HUES6 (cell line): ENCODE measurements around the gene VMP1.

Source experiments
- H3K27ac ChIP-seq: 2 replicates; pipeline ENCODE4 v1.7.0; 2013; ENCODE audit warnings: low read depth, mild to moderate bottlenecking, low read length, inconsistent platforms
- H3K27me3 ChIP-seq: 2 replicates; pipeline ENCODE4 v1.6.1; 2013; ENCODE audit warnings: low read length; ENCODE audit not compliant: control insufficient read depth, insufficient read depth
- H3K36me3 ChIP-seq: 2 replicates; pipeline ENCODE4 v1.6.1; 2013; ENCODE audit warnings: low read length; ENCODE audit not compliant: control insufficient read depth, insufficient read depth
- H3K4me1 ChIP-seq: 2 replicates; pipeline ENCODE4 v1.6.1; 2013; ENCODE audit warnings: low read length; ENCODE audit not compliant: control insufficient read depth, insufficient read depth
- H3K4me3 ChIP-seq: 2 replicates; pipeline ENCODE4 v1.5.1; 2013; ENCODE audit warnings: low read depth, low read length
- H3K9ac ChIP-seq: one replicate; pipeline ENCODE4 v1.6.1; 2013; ENCODE audit warnings: mild to moderate bottlenecking, low read length
- H3K9me3 ChIP-seq: 2 replicates; pipeline ENCODE4 v1.6.1; 2013; ENCODE audit warnings: low read depth, low read length; ENCODE audit not compliant: control insufficient read depth, insufficient read depth

Gene VMP1

DNA sequence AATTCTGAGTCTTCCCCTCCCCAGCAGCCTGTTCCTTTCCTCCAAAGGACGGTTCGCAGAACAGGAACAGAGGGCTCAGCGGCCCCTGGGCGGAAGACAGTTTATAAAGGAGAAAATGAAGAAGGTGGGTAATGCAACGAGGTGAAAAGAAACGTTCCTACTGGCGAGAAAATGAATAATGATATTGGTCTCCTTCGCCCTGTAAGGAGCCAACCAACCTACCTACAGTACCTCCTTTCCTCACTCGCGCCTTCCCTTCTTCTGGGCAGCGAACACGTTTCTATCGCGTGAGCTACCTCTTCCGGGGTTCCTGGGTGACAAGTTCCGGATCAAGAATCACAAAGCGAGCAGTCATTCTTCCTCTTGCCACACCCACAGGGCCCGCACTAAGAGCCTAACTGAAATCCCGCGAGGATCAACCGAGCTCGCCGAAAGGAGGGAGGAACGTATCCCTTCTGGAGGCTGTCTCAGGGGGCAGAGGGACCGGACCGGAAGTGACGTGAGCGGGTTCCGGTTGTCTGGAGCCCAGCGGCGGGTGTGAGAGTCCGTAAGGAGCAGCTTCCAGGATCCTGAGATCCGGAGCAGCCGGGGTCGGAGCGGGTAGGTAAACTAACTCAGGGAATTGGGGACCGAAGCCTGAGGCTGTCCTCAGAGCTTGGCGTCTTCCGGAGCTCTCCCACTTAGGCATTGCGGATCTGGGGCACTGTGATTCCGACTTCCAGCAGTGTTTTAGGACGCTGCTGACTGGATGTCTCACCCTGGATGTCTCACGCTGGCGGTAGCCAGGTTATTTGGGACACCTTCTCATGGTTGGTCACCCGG is at the start of gene VMP1, which contains the start of gene PTRH2:
VMP1 (plus strand) TSS at position 506 of the 822 bp plus-strand sequence. CDS start 23,793 bp downstream, outside the sequence.
PTRH2 (minus strand) TSS at position 282 of the 822 bp plus-strand sequence. CDS start 9,452 bp downstream, outside the sequence.
- H3K9me3 ChIP-seq, result no peaks in the 10 kb centered on the region
- H3K9ac ChIP-seq, result peak within 1 kb of the TSS; percentile 95
- peaks cover 10% of the 10 kb centered on the region; the same call in 1 of the 2 replicates for H3K4me1 ChIP-seq
- peak within 1 kb of the TSS; percentile 88 for H3K27ac ChIP-seq
- peaks cover 9% of the 10 kb centered on the region for H3K36me3 ChIP-seq
- H3K27me3 ChIP-seq, result no peaks in the 10 kb centered on the region
- H3K4me3 ChIP-seq, result peak within 1 kb of the TSS; percentile 91

DNA sequence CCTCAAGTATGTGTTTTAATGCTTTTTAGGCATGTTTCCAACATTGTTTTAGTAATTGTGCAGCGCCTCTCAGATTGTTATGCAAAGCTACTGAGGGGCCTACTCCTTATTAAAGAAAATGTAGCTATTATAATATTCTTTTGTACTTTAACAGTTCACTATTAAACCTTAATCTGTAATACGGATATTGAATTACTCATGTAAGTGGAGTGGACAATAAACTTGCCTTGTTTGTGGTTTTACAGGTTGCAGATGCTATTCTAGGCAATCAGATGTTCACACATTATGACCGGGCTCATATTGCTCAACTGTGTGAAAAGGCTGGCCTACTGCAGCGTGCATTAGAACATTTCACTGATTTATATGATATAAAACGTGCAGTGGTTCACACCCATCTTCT is 41.2 kb upstream of the VMP1 start:
- Histone ChIP-seq H3K4me3 (no peak overlapping the region), H3K4me1 (no peaks in the 10 kb centered on the region), H3K36me3 (peaks cover 97% of the 10 kb centered on the region), H3K9ac (no peak overlapping the region), H3K27me3 (no peaks in the 10 kb centered on the region), H3K9me3 (no peaks in the 10 kb centered on the region), H3K27ac (no peak overlapping the region)

DNA sequence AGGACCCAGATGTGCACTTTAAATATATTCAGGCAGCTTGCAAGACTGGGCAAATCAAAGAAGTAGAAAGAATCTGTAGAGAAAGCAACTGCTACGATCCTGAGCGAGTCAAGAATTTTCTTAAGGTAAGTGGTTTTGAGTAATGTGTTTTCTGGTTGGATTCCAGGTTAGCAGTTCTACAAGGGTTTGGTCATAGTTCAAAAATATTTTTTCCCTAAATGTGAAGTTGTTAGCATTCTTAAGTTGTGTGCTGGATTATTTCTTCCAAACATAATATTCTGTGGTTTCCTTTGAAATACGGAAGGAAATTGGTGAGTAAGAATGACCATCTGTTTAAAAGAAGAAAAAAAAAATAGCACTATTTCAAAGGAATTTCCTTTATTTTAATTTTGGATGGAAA is 38.6 kb upstream of the VMP1 start:
- no peak overlapping the region for H3K27ac ChIP-seq
- H3K36me3 ChIP-seq, result peaks cover 95% of the 10 kb centered on the region
- no peaks in the 10 kb centered on the region for H3K27me3 ChIP-seq
- H3K9ac ChIP-seq, result no peak overlapping the region
- H3K9me3 ChIP-seq, result no peaks in the 10 kb centered on the region
- H3K4me3 ChIP-seq, result no peak overlapping the region
- no peaks in the 10 kb centered on the region for H3K4me1 ChIP-seq

DNA sequence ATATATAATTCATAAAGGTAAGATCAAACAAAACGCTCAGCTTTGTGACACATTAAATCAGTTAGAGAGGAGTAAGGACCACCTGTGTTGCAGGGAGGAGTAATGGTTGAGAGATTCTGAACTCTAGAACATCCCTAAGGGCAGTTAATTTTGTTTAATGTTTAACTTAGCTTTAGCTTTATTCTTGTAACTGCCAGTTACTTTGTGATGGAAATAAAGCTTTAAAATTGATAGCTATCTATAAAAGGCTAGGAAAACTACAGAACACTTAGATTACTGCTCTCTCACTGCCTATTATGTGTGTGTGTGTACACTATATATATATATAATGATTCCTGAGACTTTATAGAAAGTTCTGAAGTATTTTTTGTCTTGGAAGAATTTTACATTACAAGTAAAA is 38.0 kb upstream of the VMP1 start:
- H3K9me3 ChIP-seq, result no peaks in the 10 kb centered on the region
- no peak overlapping the region for H3K4me3 ChIP-seq
- H3K36me3 ChIP-seq, result peaks cover 95% of the 10 kb centered on the region
- H3K9ac ChIP-seq, result no peak overlapping the region
- no peaks in the 10 kb centered on the region for H3K27me3 ChIP-seq
- H3K4me1 ChIP-seq, result no peaks in the 10 kb centered on the region
- H3K27ac ChIP-seq, result no peak overlapping the region

DNA sequence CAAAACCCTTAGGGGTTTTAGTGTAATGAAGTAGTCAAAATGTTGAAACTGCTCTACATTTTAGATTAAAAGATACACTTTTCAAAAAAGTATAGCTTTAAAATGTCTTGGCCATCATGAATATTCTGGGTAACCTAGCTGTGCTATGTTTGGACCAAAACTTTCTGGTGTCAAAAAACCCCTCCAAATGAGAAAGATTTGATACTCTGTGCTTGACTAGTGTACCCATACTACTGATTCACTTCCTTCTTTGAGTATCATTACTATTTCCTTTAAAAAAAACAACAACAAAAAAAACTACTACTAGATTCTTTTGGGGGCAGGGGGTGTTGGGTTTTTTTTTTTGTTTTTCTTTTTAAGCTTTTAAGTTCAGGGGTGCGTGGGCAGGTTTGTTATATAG is 37.5 kb upstream of the VMP1 start:
- Histone ChIP-seq H3K27ac (no peak overlapping the region), H3K36me3 (peaks cover 95% of the 10 kb centered on the region), H3K4me3 (no peak overlapping the region), H3K27me3 (no peaks in the 10 kb centered on the region), H3K9ac (no peak overlapping the region), H3K9me3 (no peaks in the 10 kb centered on the region), H3K4me1 (no peaks in the 10 kb centered on the region)

DNA sequence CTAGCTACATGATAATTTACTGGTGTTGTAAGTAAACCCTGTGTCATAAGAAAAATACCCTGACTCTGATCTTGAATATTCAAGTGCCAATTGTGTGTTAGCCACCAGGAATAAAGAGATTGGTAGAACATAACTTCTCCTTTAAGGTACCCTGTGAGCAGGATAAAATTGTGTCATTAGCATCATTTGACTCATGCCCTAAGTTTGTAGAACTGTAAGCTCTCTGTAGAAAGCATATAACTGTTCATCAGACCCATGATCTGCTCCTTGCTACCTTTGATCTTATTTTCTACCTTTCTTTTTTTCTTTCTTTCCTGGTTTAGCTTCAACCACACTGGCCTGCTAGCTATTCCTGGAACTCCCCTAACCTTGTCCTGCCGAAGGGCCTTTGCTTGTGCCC is 36.1 kb upstream of the VMP1 start:
- Histone ChIP-seq H3K9me3 (no peaks in the 10 kb centered on the region), H3K9ac (no peak overlapping the region), H3K4me1 (no peaks in the 10 kb centered on the region), H3K27ac (no peak overlapping the region), H3K27me3 (no peaks in the 10 kb centered on the region), H3K4me3 (no peak overlapping the region), H3K36me3 (peaks cover 96% of the 10 kb centered on the region)

DNA sequence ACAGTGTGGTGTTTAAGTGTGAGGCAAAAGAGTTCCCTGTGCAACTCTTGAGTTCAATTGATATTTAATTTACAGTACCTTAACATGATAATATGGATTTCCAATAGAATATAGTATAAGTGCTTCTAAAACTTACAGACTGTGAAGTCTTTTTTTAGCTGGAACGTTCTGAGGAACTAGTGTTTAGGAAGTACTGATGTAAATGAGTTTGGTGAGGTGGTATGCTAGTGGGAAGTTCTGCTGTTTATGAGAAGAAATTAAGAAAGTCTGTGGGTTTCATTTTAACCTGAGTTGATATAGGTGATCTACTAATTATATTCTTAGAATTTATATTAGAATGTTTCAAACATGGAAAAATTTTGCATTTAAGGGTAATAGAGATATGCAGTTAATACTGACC is 32.2 kb upstream of the VMP1 start:
- Histone ChIP-seq H3K27ac (peak overlapping the region; percentile 26; the same call in 1 of the 2 replicates), H3K4me1 (no peaks in the 10 kb centered on the region), H3K4me3 (no peak overlapping the region), H3K36me3 (peaks cover 94% of the 10 kb centered on the region), H3K27me3 (no peaks in the 10 kb centered on the region), H3K9ac (no peak overlapping the region), H3K9me3 (no peaks in the 10 kb centered on the region)

DNA sequence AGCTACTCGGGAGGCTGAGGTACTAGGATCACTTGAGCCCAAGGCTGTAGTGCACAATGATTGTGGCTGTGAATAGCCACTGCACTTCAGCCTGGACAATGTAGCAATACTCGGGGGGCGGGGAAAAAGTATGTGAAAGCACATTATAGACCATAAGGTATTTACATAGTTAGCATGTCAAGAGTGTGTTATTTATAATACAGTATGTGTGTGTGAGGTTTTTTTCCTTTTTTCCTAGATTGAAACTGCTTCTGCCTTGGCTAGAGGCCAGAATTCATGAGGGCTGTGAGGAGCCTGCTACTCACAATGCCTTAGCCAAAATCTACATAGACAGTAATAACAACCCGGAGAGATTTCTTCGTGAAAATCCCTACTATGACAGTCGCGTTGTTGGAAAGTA is 30.7 kb upstream of the VMP1 start:
- H3K27me3 ChIP-seq, result no peaks in the 10 kb centered on the region
- H3K4me3 ChIP-seq, result no peak overlapping the region
- peaks cover 94% of the 10 kb centered on the region for H3K36me3 ChIP-seq
- no peak overlapping the region for H3K27ac ChIP-seq
- H3K9ac ChIP-seq, result no peak overlapping the region
- H3K9me3 ChIP-seq, result no peaks in the 10 kb centered on the region
- no peaks in the 10 kb centered on the region for H3K4me1 ChIP-seq

DNA sequence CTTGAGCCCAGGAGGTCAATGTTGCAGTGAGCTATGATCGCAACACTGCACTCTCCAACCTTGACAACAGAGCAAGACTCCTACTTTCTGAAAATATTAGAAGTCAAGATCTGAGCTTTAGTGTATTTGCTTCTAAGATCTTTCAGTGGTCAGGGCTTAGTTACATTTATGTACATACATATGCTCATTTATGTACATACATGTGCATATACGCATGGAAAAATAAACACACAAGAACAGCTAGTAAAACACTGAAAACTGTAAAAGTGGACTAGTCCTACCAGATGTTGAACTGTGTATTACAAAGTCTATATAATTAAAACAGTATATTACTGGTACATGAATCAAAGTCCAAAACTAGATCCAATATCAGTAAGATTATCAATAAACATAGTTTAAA is 28.5 kb upstream of the VMP1 start:
- Histone ChIP-seq H3K4me1 (no peaks in the 10 kb centered on the region), H3K4me3 (no peak overlapping the region), H3K27me3 (no peaks in the 10 kb centered on the region), H3K36me3 (peaks cover 98% of the 10 kb centered on the region), H3K9me3 (no peaks in the 10 kb centered on the region), H3K9ac (no peak overlapping the region), H3K27ac (no peak overlapping the region)

DNA sequence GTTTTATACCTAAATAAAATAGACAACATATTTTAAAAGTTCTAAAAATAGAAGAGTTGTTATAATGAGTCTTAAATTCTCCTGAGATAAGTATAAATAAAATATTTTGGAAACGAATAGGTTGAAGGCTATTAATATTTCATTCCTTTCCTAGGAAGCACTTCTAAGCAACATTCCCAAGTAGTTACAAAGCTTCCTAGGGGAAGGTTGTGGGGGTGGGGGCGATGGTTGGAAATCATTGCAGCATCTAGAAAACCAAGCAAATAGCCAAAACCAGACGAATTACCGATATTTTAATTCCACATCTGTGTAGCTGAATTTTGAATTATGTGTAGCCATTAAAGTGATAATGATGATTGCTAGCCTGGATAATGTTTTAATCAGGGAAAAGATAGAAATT is 27.1 kb upstream of the VMP1 start:
- no peaks in the 10 kb centered on the region for H3K27me3 ChIP-seq
- H3K4me3 ChIP-seq, result no peak overlapping the region
- peaks cover 98% of the 10 kb centered on the region for H3K36me3 ChIP-seq
- no peaks in the 10 kb centered on the region for H3K4me1 ChIP-seq
- no peaks in the 10 kb centered on the region for H3K9me3 ChIP-seq
- no peak overlapping the region for H3K9ac ChIP-seq
- H3K27ac ChIP-seq, result no peak overlapping the region

DNA sequence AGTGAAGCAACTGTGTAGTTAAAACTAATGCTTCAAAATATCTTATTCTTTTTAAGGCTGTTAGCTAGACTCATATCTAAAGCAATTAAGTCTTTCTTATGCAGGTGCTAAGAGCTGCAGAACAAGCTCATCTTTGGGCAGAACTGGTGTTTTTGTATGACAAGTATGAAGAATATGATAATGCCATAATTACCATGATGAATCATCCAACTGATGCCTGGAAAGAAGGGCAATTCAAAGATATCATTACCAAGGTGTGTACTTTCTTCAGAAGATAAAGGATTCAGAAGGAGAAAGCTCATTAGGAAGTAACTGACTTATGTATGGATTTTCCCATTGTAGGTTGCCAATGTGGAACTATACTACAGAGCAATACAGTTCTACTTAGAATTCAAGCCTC is 24.2 kb upstream of the VMP1 start:
- Histone ChIP-seq H3K9ac (no peak overlapping the region), H3K9me3 (no peaks in the 10 kb centered on the region)

More for the DNA sequence above, 24.2 kb upstream of the VMP1 start:
- H3K4me1 ChIP-seq, result no peaks in the 10 kb centered on the region
- H3K27ac ChIP-seq, result no peak overlapping the region
- no peak overlapping the region for H3K4me3 ChIP-seq
- no peaks in the 10 kb centered on the region for H3K27me3 ChIP-seq
- peaks cover 97% of the 10 kb centered on the region for H3K36me3 ChIP-seq
